Stimulated activated CD4-positive, alpha-beta T cell treated with anti-CD3 and anti-CD28 coated beads, TNF-alpha, amount 100 ng/mL, for 4 hours (primary cell): ENCODE measurements around the gene STRBP.

Experiments used
- DNase-seq, 3 experiments: peaks; one replicate each; pipeline ENCODE4 v3.0.0-alpha.2; 2020; ENCODE audit warnings: low read depth in 3 of 3

The STRBP gene

GRCh38 chr9:123099548-123099947, 168.8 kb downstream of the STRBP start:
- no peak for DNase-seq

DNA sequence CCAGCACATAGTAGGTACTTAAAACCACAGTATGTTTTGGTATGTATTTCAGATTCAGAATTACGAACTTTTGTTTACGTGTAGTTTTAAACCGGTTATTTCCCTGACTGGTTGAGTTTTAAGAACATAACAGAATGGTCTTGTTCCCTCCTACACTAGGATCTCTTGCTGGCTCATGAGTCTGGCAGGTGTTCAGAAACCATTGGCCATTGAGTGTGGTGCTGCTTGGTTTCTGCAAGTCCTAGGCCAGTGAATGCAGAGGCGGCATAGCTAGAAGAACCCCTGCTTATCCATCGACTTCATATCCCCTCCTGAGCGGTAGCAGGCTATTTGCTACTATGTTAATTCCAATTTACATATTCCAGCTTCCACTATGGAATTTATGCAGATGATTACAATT, 169.3 kb downstream of the STRBP start:
- DNase-seq, result no peak

DNA sequence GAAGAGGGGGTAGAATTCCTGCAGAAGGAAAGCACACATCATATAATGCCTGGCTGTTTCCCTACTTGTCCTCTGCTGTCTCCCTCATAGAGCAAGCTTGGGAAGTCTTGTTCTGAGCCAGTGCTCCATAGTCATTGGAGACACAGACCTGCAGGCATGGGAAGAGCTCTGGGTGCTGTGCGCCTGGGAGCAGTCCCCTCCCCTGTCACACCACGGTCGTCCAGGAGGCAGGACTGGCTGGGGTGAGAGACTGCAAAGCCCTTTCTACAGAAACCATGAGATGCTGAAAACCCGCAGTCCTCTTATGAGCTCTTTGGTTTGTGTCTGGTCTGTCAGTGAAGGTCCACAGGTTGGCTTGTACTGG, 170.3 kb downstream of the STRBP start:
- no peak for DNase-seq

- DNase-seq, result no peak
Measured at GRCh38 chr9:123097430-123098095, 170.8 kb downstream of the STRBP start.

DNA sequence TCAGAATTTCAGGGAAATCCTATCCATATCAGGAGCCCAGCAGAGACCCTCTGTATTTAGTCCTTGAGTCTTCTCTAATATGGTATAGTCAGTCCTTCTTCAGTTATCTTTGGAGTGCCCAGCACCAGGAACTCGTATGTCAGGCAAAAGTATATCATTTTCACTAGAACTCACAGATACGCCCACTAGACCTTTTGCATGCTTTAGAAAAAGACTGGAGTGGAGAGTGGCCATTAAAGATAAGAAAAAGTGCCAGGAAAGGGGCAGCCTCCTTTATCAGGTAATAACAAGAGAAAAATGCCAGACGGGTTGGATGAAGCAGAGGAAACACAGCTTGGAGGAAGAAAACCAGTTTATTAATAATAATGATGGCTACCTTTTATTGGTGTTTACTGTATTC, 171.4 kb downstream of the STRBP start:
- DNase-seq, result no peak

DNA sequence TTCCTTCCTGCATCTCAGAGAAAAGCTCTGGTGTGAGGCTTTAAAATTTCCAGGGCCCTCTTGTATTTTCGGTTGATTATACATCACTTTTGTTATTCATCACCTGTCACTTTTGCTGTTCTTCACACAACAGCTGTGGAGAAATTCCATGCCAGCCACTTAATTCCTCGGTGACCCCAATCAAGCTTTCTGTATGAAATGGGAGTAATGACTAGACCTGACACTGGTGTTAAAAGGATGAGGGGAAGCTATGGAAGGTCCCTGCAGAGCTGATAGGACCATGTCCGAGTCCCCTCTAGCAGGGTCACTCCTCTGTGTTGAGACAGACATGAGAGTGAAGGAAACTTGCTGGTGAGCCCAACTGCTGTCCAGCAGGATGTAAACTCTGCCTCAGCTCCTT, 175.2 kb downstream of the STRBP start:
- DNase-seq, result no peak

- DNase-seq, result no peak
Measured at GRCh38 chr9:123091459-123091858, 176.9 kb downstream of the STRBP start.

DNA sequence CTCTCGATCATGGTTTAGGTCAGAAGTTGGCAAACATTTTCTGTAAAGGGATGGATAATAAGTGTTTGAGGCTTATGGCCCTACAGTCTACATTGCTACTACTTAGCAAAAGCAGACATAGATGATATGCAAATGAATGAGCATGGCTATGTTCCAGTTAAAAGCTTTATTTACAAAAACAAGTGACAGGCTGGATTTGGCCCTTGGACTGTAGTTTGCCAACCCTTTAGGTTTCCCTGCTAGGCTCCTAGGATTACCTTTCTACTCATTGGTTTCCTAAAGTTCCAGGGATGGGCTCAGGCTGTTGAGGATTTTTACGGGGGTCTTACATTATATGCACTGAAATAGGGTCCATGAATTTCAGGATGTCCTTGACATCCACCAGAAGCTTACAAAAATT, 177.4 kb downstream of the STRBP start:
- DNase-seq, result no peak

GRCh38 chr9:123090198-123090896, 178.0 kb downstream of the STRBP start:
- no peak for DNase-seq

DNA sequence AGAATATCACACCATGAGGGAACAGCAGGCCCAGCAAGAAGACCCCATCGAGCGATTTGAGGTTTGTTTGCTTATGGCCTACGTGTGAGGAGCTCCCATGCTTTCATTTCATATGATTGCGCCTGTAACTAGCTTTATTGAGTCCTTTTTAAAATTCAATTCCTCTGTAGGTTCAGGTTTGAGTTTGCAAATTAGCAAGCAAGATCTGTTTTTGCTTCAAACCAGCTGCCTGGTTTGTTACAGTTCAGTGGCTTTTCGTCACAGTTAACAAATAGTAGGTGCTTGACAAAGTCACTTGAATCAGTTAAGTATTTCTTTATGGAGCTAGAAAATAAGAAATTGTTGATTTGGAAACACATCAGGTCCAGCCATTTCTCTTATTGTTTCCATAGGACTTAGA, 178.6 kb downstream of the STRBP start:
- DNase-seq, result no peak

DNA sequence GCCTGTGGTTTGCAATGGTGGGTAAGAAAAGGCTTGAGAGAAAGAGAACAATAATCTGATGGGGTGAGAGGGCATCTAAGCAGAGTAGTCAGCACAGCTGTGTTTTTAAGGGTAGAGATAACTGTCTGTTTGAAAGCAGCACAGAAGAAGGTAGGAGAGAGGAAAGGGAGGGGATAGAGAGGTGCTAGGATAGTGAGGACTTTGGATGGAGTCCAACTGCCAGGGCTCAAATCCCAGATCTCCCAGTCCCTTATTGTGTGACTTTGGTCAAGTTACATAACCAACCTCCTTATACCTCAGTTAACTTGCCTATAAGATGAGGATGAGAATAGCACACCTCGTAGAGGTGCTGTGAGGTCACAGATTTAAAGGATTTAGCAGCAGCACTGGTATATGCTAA, 179.3 kb downstream of the STRBP start:
- no peak for DNase-seq

DNA sequence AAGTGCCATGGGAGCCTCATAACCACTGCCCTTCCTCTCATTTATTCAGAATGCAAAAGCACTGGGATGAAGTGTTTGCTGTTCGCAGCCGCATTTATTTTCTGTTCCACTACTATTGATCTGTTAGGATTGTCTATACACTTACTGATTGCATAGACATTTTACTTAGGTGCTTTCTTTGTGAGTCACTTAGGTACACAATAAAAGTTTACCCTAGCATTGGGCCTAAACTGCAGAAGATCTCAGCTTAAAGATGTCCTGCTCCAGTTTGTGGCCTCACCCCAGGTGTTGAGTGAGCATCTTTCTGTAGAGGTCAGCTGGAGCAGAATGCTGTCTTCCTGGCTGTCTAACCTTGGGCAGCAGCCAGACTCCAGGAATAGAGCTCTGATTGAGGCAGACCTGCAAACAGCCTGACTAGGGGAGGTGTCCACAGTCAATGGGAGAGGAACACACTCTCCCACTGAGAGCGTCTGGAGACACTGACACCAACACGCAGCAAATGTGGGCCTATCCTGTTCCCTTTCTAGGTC, 181.0 kb downstream of the STRBP start:
- DNase-seq, result no peak

GRCh38 chr9:123085916-123086315, 182.5 kb downstream of the STRBP start:
- DNase-seq, result no peak

GRCh38 chr9:123084256-123084655, 184.1 kb downstream of the STRBP start:
- DNase-seq, result no peak

- DNase-seq, result no peak
Measured at GRCh38 chr9:123083680-123084079, 184.7 kb downstream of the STRBP start.

GRCh38 chr9:123081824-123082223, 186.6 kb downstream of the STRBP start:
- no peak for DNase-seq

DNA sequence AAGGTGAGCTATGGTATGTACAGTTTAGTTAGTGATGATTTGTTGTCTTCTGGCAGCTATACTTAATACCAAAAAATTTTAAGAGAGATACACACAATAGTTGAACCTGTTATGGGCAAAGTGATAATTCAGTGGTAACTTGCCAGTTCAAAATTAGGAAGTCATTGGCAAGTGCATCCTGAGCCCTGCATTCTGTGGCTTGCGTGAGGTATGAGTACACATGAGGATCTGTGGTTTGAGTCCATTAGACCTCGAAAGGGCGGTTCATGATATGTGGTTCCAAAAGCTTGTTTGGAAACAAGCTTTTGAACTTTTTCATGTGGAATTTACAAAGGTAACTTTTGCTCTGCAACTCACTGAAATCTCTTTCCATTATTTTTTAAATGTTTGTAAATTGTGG, 187.9 kb downstream of the STRBP start:
- no peak for DNase-seq

- DNase-seq, result no peak
Measured at GRCh38 chr9:123074628-123075027, 193.8 kb downstream of the STRBP start.

- DNase-seq, result no peak
Measured at GRCh38 chr9:123073991-123074422, 194.4 kb downstream of the STRBP start.

DNA sequence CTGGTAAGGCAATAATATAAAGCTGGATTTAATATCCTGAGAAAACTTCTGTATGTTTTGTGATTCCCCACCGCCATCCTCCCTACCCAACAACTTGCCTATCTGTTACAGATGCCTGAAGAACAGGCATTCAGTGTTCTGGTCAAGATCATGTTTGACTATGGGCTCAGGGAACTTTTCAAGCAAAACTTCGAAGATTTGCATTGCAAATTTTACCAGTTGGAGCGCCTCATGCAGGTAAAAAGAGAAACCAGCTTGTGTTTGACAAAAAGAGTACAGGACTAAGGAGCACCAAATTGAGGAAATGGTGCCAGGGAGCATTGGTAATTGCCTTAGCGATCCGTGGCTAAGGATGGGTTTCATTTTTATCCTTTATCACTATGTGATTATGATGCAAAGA, 194.9 kb downstream of the STRBP start:
- DNase-seq, result no peak

DNA sequence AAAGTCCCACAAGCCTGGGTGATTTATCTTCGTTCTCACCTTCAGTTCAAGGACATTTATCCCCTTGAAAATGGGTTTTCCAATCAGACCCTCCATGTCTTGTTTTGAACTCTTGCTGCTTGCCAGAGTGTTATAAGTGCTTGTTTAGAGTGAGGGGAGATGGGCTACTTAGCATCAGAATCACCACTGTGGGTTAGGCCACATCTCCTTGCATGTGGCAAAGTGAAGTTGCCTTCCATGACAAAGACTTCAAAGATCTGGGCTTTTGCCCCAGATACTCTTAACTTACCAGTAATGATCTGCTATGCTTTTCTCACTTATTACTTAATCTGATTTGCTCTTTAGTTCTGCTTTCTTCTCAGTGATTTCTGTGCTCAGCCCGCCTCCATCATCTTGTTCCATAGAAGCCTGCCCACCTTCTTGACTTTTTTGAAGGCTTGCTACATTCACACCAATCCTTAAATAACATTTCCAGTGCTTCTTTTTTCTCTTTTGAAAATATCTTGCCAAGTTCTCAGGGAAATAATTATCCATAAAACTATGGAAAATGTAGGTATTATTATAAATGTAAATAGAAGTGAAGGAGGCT, 195.9 kb downstream of the STRBP start:
- DNase-seq, result no peak
